Stimulated activated CD4-positive, alpha-beta T cell treated with anti-CD3 and anti-CD28 coated beads, Interleukin-4, amount 100 ng/mL, for 24 hours (primary cell): Measurements from ENCODE around the gene SVBP.

Experiments used
- DNase-seq: peaks from one replicate; pipeline ENCODE4 v3.0.0-alpha.2; 2020

Gene SVBP

DNA sequence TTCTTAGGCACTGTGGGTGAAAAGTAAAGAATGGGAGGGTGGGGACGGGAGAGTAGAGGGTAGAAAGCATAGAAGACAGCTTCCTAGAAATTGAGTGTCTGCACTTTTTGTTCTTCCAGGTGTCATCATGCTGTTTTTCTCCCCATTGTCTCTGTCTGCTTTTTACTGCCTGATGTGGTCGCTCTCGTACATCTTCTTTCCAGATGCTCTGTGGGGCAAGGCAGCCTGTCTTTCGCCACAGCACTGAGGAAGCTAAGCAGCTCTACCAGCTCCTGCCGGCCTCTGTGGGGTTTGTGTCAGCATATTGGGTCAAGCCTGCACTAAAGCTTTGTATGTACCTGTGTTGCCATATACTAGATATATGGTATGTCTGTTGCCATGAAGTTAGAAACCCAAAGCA is 19.2 kb downstream of the SVBP start:
- DNase-seq, result no peak

- DNase-seq, result no peak
Measured at GRCh38 chr1:42797414-42797813, 19.8 kb downstream of the SVBP start.

DNA sequence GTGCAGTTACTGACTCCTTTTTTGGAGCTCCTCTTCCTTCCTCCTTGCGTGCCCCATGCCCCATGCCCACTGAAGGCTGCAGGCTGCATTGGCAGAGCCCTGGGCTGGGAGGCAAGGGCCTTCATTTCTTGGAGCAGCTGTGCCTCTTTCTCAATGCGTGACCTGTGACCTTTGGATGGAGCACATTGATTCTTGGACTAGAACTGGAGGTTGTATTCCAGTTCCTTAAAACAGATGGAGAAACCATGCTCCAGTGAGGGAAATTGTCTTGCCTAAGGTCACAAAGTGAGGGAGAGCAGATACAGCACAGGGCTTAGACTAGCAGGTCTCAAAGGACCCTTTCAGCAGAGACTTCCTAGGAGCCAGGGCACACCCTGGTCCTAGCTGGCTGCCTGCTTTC is 23.4 kb downstream of the SVBP start:
- no peak for DNase-seq

- no peak for DNase-seq
Measured at GRCh38 chr1:42788021-42788420, 29.2 kb downstream of the SVBP start.

DNA sequence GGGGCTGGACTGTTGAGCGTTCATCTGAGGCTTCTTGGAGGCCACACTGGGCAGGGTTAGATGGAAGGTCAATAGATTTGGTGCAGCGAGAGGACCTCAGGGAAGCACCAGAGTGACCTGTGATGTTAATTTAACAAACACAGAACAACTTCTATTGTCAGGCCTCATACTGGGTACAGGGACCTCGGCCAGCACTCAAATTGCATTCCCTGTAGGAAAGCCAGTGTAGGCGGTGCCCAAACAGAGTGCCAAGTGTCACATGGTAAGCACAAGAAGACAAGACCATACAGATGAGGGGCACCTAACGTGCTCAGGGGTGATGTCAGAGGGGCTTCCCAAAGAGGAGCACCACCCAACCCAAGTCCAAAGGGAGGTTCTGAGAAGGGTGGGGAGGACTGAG is 31.1 kb downstream of the SVBP start:
- DNase-seq, result no peak

DNA sequence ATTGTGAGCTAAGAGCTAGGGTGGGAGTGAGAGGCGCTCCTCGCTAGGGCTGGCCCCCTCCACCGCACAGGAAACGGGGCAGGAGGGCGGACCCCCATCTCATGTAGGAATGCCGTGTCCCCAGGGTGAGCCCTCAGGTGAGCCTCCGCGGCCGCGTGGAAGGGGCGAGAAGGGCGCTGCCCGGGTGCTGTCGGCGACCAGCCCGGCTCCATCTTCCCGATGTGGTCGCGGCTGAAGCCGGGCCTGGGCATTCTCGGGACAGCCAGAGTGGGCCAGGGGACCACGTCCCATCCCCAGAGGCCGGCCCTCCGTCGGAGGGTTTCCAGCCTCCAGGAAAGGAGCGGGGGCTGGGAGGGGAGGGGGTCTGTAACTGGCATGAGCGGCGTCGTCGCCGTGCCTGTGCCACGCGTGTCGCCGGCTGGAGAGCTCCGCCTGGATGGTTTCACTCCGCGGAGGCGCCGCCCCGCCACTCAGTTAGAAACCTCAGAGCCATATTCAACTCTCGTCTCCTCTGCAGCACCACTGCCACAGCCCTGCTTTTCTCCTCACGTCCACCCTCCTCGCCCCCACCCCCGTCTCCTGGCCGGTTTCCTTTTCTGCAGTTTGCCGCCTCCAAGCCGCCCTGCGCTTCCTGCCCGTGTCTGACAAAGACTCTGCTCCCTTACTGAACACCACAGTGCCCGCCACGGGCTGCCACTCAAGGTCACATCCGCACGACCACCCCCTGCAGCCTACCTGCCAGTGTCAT is 32.1 kb downstream of the SVBP start, which contains the start of gene TMEM269:
Gene TMEM269, plus strand, starts transcription at position 46 of the 748 bp plus-strand sequence. CDS start 4,903 bp downstream, outside the sequence.
- peak; percentile 31 for DNase-seq

DNA sequence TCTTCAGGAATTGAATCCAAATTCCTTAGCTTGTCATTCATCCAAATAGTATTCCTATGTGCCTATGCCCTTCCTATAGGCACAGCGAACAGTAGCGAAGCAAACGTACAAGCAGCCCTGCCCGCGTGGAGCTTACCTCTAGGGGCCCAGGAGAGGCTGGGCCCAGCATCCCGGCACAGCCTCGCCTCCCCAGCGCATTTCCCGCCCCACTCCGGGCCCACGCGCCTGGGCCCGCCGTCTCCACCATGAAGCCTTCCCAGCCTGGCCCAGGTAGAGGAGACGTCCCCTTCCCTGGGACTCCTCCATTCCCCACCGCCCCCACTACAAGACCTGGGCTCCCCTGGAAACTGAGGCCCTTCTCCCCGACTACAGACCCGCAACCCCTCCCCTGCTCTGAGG is 32.7 kb downstream of the SVBP start:
- no peak for DNase-seq

- no peak for DNase-seq
Measured at GRCh38 chr1:42783092-42783491, 34.1 kb downstream of the SVBP start.

DNA sequence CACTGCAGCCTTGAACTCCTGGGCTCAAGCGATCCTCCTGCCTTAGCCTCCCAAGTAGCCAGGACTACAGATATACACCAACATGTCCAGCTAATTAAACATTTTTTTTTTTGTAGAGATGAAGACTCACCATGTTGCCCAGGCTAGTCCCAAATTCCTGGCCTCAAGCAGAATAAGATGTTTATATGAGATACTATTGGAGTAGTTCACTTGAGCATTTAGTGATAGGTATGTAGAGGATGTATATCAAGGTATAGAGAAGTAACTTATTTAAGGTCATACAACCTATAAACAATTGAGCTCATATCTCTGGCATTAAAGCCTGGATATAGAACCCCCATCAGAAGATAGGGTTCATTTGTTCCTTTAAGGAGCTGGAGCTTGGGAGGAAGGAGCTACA is 37.0 kb downstream of the SVBP start:
- no peak for DNase-seq

GRCh38 chr1:42779725-42780124 is 37.5 kb downstream of the SVBP start:
- no peak for DNase-seq

DNA sequence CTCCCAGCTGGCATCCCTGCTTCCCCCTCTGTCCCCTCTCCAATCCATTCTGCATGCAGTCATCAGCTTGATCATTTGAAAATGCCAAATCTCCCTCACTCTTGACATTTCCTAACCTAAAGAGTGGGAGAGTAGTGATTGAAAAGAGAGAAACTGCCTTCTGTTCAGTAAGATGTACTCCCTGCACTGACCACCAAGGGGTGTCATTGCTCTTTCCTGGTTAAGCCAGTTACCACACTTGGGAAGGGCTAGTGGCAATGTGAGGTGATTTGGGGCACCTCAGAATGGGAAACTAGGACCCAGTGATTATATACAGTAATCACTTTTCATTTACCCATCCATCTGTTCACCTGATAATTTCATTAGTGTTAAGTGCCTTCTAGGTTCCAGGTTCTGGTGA is 39.3 kb downstream of the SVBP start:
- DNase-seq, result peak; percentile 33

DNA sequence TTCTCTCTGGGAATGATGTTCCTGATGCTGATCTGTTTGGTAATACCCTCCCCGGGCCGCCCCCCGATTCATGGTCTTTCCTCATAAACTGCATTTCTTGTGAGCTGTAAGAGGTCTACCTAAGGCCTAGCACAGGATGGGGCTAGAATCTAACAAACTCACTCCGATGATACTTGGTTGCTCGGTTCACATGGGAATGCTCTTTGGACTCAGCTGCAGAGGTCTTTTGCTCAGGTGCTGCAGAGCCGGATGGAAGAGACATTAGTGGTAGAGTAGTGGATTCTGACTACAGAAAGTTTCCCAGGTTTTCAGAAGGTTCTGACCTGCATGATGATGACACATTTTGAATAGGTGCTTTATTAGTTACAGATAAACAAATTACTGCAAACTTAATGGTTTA is 40.7 kb downstream of the SVBP start:
- DNase-seq, result no peak

- DNase-seq, result no peak
Measured at GRCh38 chr1:42774928-42775526, 42.2 kb downstream of the SVBP start.

GRCh38 chr1:42773420-42773819 is 43.8 kb downstream of the SVBP start:
- no peak for DNase-seq

DNA sequence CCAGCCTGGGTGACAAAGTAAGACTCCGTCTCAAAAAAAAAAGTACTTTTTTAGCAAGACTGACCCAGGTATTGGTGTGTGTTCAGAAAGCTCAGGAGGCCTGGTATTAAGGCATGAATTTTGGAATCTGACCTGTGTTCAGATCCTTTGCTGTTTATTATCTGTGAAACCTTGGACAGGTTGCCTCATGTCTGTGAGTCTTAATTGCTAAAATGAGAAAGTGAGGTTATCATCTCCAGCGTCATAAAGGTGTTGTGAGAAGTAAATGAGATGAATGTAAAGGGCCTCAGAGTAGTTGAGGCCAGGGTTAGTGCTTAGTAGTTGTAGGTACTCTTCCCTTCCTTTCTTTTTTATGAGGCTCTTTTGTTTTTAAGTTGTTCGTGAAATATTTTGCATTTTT is 47.4 kb downstream of the SVBP start:
- DNase-seq, result no peak

DNA sequence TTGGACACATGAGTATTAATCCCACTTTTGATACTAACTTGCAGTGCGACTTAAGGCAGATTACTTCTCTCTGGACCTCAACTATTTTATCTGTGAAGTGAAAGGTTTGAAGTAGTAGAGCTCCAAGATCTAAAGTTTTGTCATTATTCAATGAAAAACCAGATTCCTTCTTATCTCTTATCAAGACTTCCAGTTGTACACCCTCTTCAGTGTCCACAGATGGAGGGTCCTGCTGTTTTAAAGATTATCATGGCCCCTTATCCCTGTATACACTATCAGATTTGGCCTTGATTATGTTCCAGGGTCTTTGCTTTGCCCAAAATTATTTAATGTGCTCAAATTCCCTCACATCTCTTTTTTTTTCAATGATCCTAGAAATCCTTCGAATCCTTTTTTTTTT is 49.0 kb downstream of the SVBP start:
- no peak for DNase-seq

GRCh38 chr1:42767510-42768000 is 49.6 kb downstream of the SVBP start:
- no peak for DNase-seq

DNA sequence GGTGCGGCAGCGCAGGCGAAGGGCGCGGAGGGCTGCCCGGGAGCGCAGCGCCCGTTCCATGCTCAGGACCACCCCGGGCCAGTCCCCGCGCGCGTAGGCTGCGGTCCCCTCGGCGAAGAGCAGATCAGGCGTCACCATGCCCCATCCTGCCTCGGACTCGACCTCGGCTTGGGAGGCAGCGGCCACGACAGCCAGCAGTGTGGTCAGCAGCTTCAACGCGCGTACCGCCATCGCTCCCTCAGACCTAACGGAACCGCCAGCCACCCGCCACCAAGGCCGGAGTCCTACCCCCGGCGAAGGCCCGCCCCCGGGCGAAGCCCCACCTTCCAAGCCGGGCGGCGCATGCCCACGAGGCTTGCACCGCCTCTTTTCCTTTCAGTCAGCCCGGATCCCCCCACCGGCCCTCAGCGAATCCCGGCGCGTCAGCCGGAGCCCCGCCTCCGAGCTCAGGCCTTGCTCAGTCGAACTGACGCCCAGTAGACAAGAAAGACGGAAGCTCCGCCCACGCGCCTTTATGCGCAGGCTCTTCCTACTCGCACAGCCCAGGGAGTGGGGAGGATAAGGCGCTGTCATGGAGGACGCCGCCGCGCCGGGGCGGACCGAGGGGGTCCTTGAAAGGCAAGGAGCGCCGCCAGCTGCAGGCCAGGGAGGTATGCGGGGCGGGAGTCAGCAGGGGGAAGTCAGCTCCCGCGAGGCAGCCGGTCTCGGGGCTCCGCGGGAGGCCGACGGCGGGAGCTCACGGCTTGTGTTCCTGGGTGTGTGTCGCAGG is 50.3 kb downstream of the SVBP start, which contains the start of the genes C1orf50 and P3H1:
Gene C1orf50, plus strand, starts transcription at position 509 of the 769 bp plus-strand sequence. Its CDS starts 63 bp downstream, at position 572.
Gene P3H1, minus strand, starts transcription at position 288 of the 769 bp plus-strand sequence. Its CDS starts 57 bp downstream, at position 231.
- peak; percentile 100 for DNase-seq

- peak; percentile 58 for DNase-seq
Measured at GRCh38 chr1:42765832-42766740, 51.1 kb downstream of the SVBP start.

- DNase-seq, result no peak
Measured at GRCh38 chr1:42765269-42765668, 51.9 kb downstream of the SVBP start.

GRCh38 chr1:42762269-42762668 is 54.9 kb downstream of the SVBP start:
- no peak for DNase-seq

GRCh38 chr1:42761567-42761966 is 55.6 kb downstream of the SVBP start:
- DNase-seq, result no peak
